ENCODE data around the gene DUX4. TPM values are rescaled to one million over a fixed set of nuclear protein-coding genes. Genes with fewer than 3 reads are reported as not detected.
"Not testable (repeated sequence)": the region's sequence is repeated elsewhere in the genome, so short reads cannot be mapped to it uniquely, and the experiment has no call there.

The DUX4 gene
- not detected for total RNA-seq
- polyA plus RNA-seq = not detected
- long read RNA-seq, donor 1 = 0 reads
- long read RNA-seq, donor 2 = 0 reads
- long read RNA-seq, donor 3 = 0 reads
- long read RNA-seq, donor 4 = 0 reads
- long read RNA-seq, donor 5 = 0 reads

- not testable (repeated sequence) for H3K36me3 ChIP-seq (ENCODE audit: control insufficient read depth in 4 of 4, insufficient read depth in 4 of 4, low read length in 4 of 4); DNase-seq; H3K9ac ChIP-seq (ENCODE audit: insufficient read depth in 1 of 2, low read length in 2 of 2); ATAC-seq (ENCODE audit: insufficient read depth, low FRiP score); H3K9me3 ChIP-seq (ENCODE audit: control insufficient read depth in 4 of 4, insufficient read depth in 3 of 4, low read length in 3 of 4); H3K4me1 ChIP-seq (ENCODE audit: control insufficient read depth in 5 of 5, insufficient read depth in 5 of 5, low read length in 5 of 5); H3K4me3 ChIP-seq; H3K27me3 ChIP-seq (ENCODE audit: control insufficient read depth in 3 of 3, insufficient read depth in 3 of 3, low read length in 2 of 3); H3K27ac ChIP-seq (ENCODE audit: low read depth in 1 of 2, low read length in 1 of 2)
- 50% methylated on average over 5 of the region's 32 CpGs; no CpG with 5 or more reads in 1 of the 2 donors for WGBS, 2 donors
Observed at GRCh38 chr4:190173428-190173827, at the start of gene DUX4. TSS of gene DUX4 (plus strand) at chr4:190173774. CDS start at chr4:190173774, 0 bp downstream.

- WGBS, 2 donors = 37 to 53% methylated on average over 20 to 26 of the region's 33 CpGs
- not testable (repeated sequence) for ATAC-seq (ENCODE audit: insufficient read depth, low FRiP score); H3K27ac ChIP-seq (ENCODE audit: low read depth in 1 of 2, low read length in 1 of 2)
Observed at GRCh38 chr4:190175436-190175835, 1.9 kb downstream of the DUX4 start.

DNA sequence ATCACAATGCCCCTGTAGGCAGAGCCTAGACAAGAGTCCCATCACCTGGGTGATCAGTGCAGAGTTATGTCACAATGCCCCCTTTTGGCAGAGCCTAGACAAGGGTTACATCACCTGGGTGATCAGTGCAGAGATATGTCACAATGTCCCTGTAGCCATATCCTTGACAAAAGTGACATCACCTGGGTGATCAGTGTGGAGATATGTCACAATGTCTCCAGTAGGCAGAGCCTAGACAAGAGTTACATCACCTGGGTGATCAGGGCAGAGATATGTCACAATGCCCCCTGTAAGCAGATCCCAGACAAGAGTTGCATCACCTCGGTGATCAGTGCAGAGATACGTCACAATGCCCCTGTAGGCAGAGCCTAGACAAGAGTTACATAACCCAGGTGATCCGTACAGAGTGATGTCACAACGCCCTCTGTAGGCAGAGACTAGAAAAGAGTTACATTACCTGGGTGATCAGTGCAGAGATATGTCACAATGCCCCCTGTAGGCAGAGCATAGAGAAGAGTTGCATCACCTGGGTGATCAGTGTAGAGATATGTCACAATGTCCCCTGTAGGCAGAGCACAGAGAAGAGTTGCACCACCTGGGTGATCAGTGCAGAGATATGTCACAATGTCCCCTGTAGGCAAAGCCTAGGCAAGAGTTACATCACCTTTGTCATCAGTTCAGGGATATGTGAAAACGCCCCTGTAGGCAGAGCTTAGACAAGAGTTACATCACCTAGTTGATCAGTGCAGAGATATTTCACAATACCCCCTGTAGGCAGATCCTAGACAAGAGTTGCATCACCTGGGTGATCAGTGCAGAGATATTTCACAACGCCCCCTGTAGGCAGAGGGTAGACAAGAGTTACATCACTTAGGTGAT, 4.4 kb downstream of the DUX4 start:
- WGBS, 2 donors = 43 to 55% methylated on average over 3 to 5 of the region's 6 CpGs
- H3K27ac ChIP-seq (ENCODE audit: low read depth in 1 of 2, low read length in 1 of 2); H3K36me3 ChIP-seq (ENCODE audit: control insufficient read depth in 4 of 4, insufficient read depth in 4 of 4, low read length in 4 of 4); DNase-seq; H3K4me1 ChIP-seq (ENCODE audit: control insufficient read depth in 5 of 5, insufficient read depth in 5 of 5, low read length in 5 of 5); H3K9ac ChIP-seq (ENCODE audit: insufficient read depth in 1 of 2, low read length in 2 of 2); H3K27me3 ChIP-seq (ENCODE audit: control insufficient read depth in 3 of 3, insufficient read depth in 3 of 3, low read length in 2 of 3); H3K9me3 ChIP-seq (ENCODE audit: control insufficient read depth in 4 of 4, insufficient read depth in 3 of 4, low read length in 3 of 4); H3K4me3 ChIP-seq: not testable (repeated sequence)
- ATAC-seq (ENCODE audit: insufficient read depth, low FRiP score) = peak; percentile 36

More at GRCh38 chr4:190175436-190175835, 1.9 kb downstream of the DUX4 start:
- not testable (repeated sequence) for H3K36me3 ChIP-seq (ENCODE audit: control insufficient read depth in 4 of 4, insufficient read depth in 4 of 4, low read length in 4 of 4); DNase-seq; H3K4me1 ChIP-seq (ENCODE audit: control insufficient read depth in 5 of 5, insufficient read depth in 5 of 5, low read length in 5 of 5); H3K27me3 ChIP-seq (ENCODE audit: control insufficient read depth in 3 of 3, insufficient read depth in 3 of 3, low read length in 2 of 3); H3K9me3 ChIP-seq (ENCODE audit: control insufficient read depth in 4 of 4, insufficient read depth in 3 of 4, low read length in 3 of 4); H3K4me3 ChIP-seq; H3K9ac ChIP-seq (ENCODE audit: insufficient read depth in 1 of 2, low read length in 2 of 2)

GRCh38 chr4:190178606-190178990, 5.0 kb downstream of the DUX4 start:
- not testable (repeated sequence) for H3K27me3 ChIP-seq (ENCODE audit: control insufficient read depth in 3 of 3, insufficient read depth in 3 of 3, low read length in 2 of 3)
- peak; percentile 21 for ATAC-seq (ENCODE audit: insufficient read depth, low FRiP score)
- 17 to 27% methylated on average over 3 to 4 of the region's 4 CpGs for WGBS, 2 donors

GRCh38 chr4:190179030-190179739, 5.6 kb downstream of the DUX4 start:
- no CpG with 5 or more reads among the region's 2 CpGs for WGBS, 2 donors

More at GRCh38 chr4:190178606-190178990, 5.0 kb downstream of the DUX4 start:
- not testable (repeated sequence) for DNase-seq; H3K4me1 ChIP-seq (ENCODE audit: control insufficient read depth in 5 of 5, insufficient read depth in 5 of 5, low read length in 5 of 5); H3K9ac ChIP-seq (ENCODE audit: insufficient read depth in 1 of 2, low read length in 2 of 2); H3K9me3 ChIP-seq (ENCODE audit: control insufficient read depth in 4 of 4, insufficient read depth in 3 of 4, low read length in 3 of 4); H3K27ac ChIP-seq (ENCODE audit: low read depth in 1 of 2, low read length in 1 of 2); H3K4me3 ChIP-seq; H3K36me3 ChIP-seq (ENCODE audit: control insufficient read depth in 4 of 4, insufficient read depth in 4 of 4, low read length in 4 of 4)

DNA sequence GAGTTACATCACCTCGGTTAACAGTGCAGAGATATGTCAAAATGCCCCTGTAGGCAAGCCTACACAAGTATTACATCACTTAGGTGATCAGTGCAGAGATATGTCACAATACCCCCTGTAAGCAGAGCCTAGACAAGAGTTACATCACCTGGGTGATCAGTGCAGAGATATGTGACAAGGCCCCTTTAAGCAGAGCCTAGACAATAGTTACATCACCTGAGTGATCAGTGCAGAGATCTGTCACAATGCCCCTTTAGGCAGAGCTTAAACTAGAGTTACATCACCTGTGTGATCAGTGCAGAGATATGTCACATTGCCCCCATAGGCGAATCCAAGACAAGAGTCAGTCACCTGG, 6.1 kb downstream of the DUX4 start:
- 0% methylated on average over 1 of the region's 2 CpGs for WGBS, 2 donors
- peak; percentile 53 for ATAC-seq (ENCODE audit: insufficient read depth, low FRiP score)
- not testable (repeated sequence) for H3K27me3 ChIP-seq (ENCODE audit: control insufficient read depth in 3 of 3, insufficient read depth in 3 of 3, low read length in 2 of 3); H3K27ac ChIP-seq (ENCODE audit: low read depth in 1 of 2, low read length in 1 of 2); DNase-seq; H3K36me3 ChIP-seq (ENCODE audit: control insufficient read depth in 4 of 4, insufficient read depth in 4 of 4, low read length in 4 of 4); H3K9me3 ChIP-seq (ENCODE audit: control insufficient read depth in 4 of 4, insufficient read depth in 3 of 4, low read length in 3 of 4); H3K4me3 ChIP-seq; H3K9ac ChIP-seq (ENCODE audit: insufficient read depth in 1 of 2, low read length in 2 of 2); H3K4me1 ChIP-seq (ENCODE audit: control insufficient read depth in 5 of 5, insufficient read depth in 5 of 5, low read length in 5 of 5)

More at GRCh38 chr4:190179030-190179739, 5.6 kb downstream of the DUX4 start:
- not testable (repeated sequence) for H3K36me3 ChIP-seq (ENCODE audit: control insufficient read depth in 4 of 4, insufficient read depth in 4 of 4, low read length in 4 of 4); H3K27me3 ChIP-seq (ENCODE audit: control insufficient read depth in 3 of 3, insufficient read depth in 3 of 3, low read length in 2 of 3); H3K27ac ChIP-seq (ENCODE audit: low read depth in 1 of 2, low read length in 1 of 2); H3K9me3 ChIP-seq (ENCODE audit: control insufficient read depth in 4 of 4, insufficient read depth in 3 of 4, low read length in 3 of 4); DNase-seq; H3K4me1 ChIP-seq (ENCODE audit: control insufficient read depth in 5 of 5, insufficient read depth in 5 of 5, low read length in 5 of 5); H3K4me3 ChIP-seq; H3K9ac ChIP-seq (ENCODE audit: insufficient read depth in 1 of 2, low read length in 2 of 2)
- peak; percentile 73 for ATAC-seq (ENCODE audit: insufficient read depth, low FRiP score)

DNA sequence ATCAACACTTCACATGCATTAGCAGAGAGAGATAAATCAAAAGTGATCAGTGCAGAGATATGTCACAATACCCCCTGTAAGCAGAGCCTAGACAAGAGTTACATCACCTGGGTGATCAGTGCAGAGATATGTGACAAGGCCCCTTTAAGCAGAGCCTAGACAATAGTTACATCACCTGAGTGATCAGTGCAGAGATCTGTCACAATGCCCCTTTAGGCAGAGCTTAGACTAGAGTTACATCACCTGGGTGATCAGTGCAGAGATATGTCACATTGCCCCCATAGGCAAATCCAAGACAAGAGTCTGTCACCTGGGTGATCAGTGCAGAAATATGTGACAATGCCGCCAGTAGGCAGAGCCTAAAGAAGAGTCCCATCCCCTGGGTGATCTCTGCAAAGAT, 7.4 kb downstream of the DUX4 start:
- H3K27ac ChIP-seq (ENCODE audit: low read depth in 1 of 2, low read length in 1 of 2); H3K9me3 ChIP-seq (ENCODE audit: control insufficient read depth in 4 of 4, insufficient read depth in 3 of 4, low read length in 3 of 4); DNase-seq; ATAC-seq (ENCODE audit: insufficient read depth, low FRiP score); H3K4me3 ChIP-seq; H3K27me3 ChIP-seq (ENCODE audit: control insufficient read depth in 3 of 3, insufficient read depth in 3 of 3, low read length in 2 of 3); H3K4me1 ChIP-seq (ENCODE audit: control insufficient read depth in 5 of 5, insufficient read depth in 5 of 5, low read length in 5 of 5); H3K36me3 ChIP-seq (ENCODE audit: control insufficient read depth in 4 of 4, insufficient read depth in 4 of 4, low read length in 4 of 4); H3K9ac ChIP-seq (ENCODE audit: insufficient read depth in 1 of 2, low read length in 2 of 2): not testable (repeated sequence)
- 8 to 35% methylated on average over 1 of the region's 1 CpG for WGBS, 2 donors
